Nucleus accumbens (tissue), 56 donors: ENCODE results near the gene TLE3.

Source experiments
- DNase-seq, 56 donors: peaks; one replicate each; lab custom pipeline; 2025; lab: John Stamatoyannopoulos, UW

The TLE3 gene

GRCh38 chr15:70067011-70067410 is 30.7 kb downstream of the TLE3 start:
- no peak for DNase-seq

GRCh38 chr15:70066447-70066846 is 31.3 kb downstream of the TLE3 start:
- no peak for DNase-seq

GRCh38 chr15:70066004-70066403 is 31.7 kb downstream of the TLE3 start:
- no peak for DNase-seq

- no peak for DNase-seq
Observed at GRCh38 chr15:70065006-70065722, 32.6 kb downstream of the TLE3 start.

- DNase-seq = no peak
Observed at GRCh38 chr15:70064441-70064840, 33.3 kb downstream of the TLE3 start.

- no peak for DNase-seq
Observed at GRCh38 chr15:70063980-70064379, 33.7 kb downstream of the TLE3 start.

GRCh38 chr15:70063261-70063925 is 34.3 kb downstream of the TLE3 start:
- peak in 1 of 56 donors; percentile 9 for DNase-seq

GRCh38 chr15:70062321-70062956 is 35.3 kb downstream of the TLE3 start:
- peak in 53 of 56 donors; percentile 18 to 91 (median 71) for DNase-seq

- DNase-seq = no peak
Observed at GRCh38 chr15:70061696-70062270, 35.9 kb downstream of the TLE3 start.

- DNase-seq = peak in 27 of 56 donors; percentile 7 to 75 (median 35)
Observed at GRCh38 chr15:70060993-70061305, 36.8 kb downstream of the TLE3 start.

GRCh38 chr15:70060214-70060992 is 37.3 kb downstream of the TLE3 start:
- DNase-seq = no peak

- DNase-seq = no peak
Observed at GRCh38 chr15:70059476-70060213, 38.1 kb downstream of the TLE3 start.

- no peak for DNase-seq
Observed at GRCh38 chr15:70058642-70059360, 38.9 kb downstream of the TLE3 start.

GRCh38 chr15:70057931-70058641 is 39.6 kb downstream of the TLE3 start:
- DNase-seq = no peak

GRCh38 chr15:70056091-70056680 is 41.5 kb downstream of the TLE3 start:
- no peak for DNase-seq

- DNase-seq = no peak
Observed at GRCh38 chr15:70055601-70056051, 42.1 kb downstream of the TLE3 start.

GRCh38 chr15:70054884-70055387 is 42.8 kb downstream of the TLE3 start:
- DNase-seq = no peak

- DNase-seq = no peak
Observed at GRCh38 chr15:70054366-70054765, 43.4 kb downstream of the TLE3 start.
